Naive thymus-derived CD8-positive, alpha-beta T cell (primary cell): ENCODE measurements around the gene GPR158. TPM values are rescaled to one million over a fixed set of nuclear protein-coding genes. Genes with fewer than 3 reads are reported as not detected.
A peak's percentile ranks its signal among the peaks of the same experiment; 100 is the strongest.

ENCODE experiments used
- ATAC-seq, 2 donors: fragments of 150-1000 bp; cut with Tn5 transposase in 1 of 2; sonication (Bioruptor Pico), chemical (Tn5 transposase) in 1 of 2; 1 replicate in 1 of 2; 2 replicates in 1 of 2; pipeline ENCODE4 v1.10.0; 2021; ENCODE audit warnings: mild to moderate bottlenecking in 2 of 2, moderate library complexity in 2 of 2
- POLR2A ChIA-PET: fragments of 350-600 bp; sonication (Branson Sonifier 250); formaldehyde crosslinking; loops from one replicate; lab custom pipeline; 2021; ENCODE audit warnings: antibody characterized with exemption; lab: Charles Lee
- DNase-seq, 10 donors: peaks; one replicate each; pipeline versions ENCODE4 v3.0.0 to v3.0.0-alpha.2; 2020 to 2022
- H3K27ac Mint-ChIP-seq, 10 donors: one replicate each; pipeline ENCODE4 v1.8.0; 2020 to 2022; ENCODE audit warnings: mild to moderate bottlenecking in 10 of 10, mixed read lengths in 10 of 10, moderate library complexity in 4 of 10, inconsistent platforms in 1 of 10
- H3K27me3 Mint-ChIP-seq, 5 donors: one replicate each; pipeline ENCODE4 v1.8.0; 2021 to 2022; ENCODE audit warnings: mixed read lengths in 5 of 5
- H3K36me3 Mint-ChIP-seq, 3 donors: one replicate each; pipeline ENCODE4 v1.8.0; 2020 to 2022; ENCODE audit warnings: mixed read lengths in 3 of 3, mild to moderate bottlenecking in 2 of 3, inconsistent platforms in 1 of 3
- H3K4me1 Mint-ChIP-seq, 4 donors: one replicate each; pipeline ENCODE4 v1.8.0; 2021 to 2022; ENCODE audit warnings: mixed read lengths in 4 of 4
- H3K4me3 Mint-ChIP-seq, 10 donors: one replicate each; pipeline ENCODE4 v1.8.0; 2020 to 2022; ENCODE audit warnings: mild to moderate bottlenecking in 10 of 10, mixed read lengths in 10 of 10, moderate library complexity in 6 of 10, inconsistent platforms in 1 of 10
- H3K9me3 Mint-ChIP-seq, 9 donors: one replicate each; pipeline ENCODE4 v1.8.0; 2020 to 2022; ENCODE audit warnings: mixed read lengths in 9 of 9, mild to moderate bottlenecking in 3 of 9, inconsistent platforms in 1 of 9, moderate library complexity in 1 of 9
- polyA plus RNA-seq, 3 donors: library from polyadenylated mRNA; unstranded; fragments of 300-500 nt; fragmentation: Illumina TruSeq; gene quantifications; one replicate each; pipeline ENCODE4 v1.2.3, GENCODE V29; 2021
- total RNA-seq, 8 experiments: library from RNA in 2 of 8; stranded (reverse) in 2 of 8; gene quantifications; one replicate each; pipeline ENCODE4 v1.2.3 and lab custom pipeline; 2021 to 2026

The GPR158 gene
- total and polyA plus RNA-seq, 5 experiments from 2014 or later, result not detected

GRCh38 chr10:25465582-25466372, 291.0 kb downstream of the GPR158 start:
- ATAC-seq (no peak), DNase-seq (no peak)
- no peaks in the 10 kb centered on the region for H3K36me3 Mint-ChIP-seq

GRCh38 chr10:25467881-25468280, 293.1 kb downstream of the GPR158 start:
- H3K27ac Mint-ChIP-seq, result no peak overlapping the region
- H3K4me1 Mint-ChIP-seq, result no peaks in the 10 kb centered on the region
- DNase-seq (no peak), ATAC-seq (no peak)
- H3K9me3 Mint-ChIP-seq, result peaks cover 0 to 21% (median 5%) of the 10 kb centered on the region in 9 donors
- H3K4me3 Mint-ChIP-seq, result no peak overlapping the region
- no peaks in the 10 kb centered on the region for H3K27me3 Mint-ChIP-seq
- POLR2A ChIA-PET, result no interaction called here
- H3K36me3 Mint-ChIP-seq, result no peaks in the 10 kb centered on the region

More at GRCh38 chr10:25465582-25466372, 291.0 kb downstream of the GPR158 start:
- Mint-ChIP-seq H3K9me3 (peaks cover 0 to 37% (median 6%) of the 10 kb centered on the region in 9 donors), H3K27me3 (no peaks in the 10 kb centered on the region), H3K4me3 (no peak overlapping the region), H3K4me1 (no peaks in the 10 kb centered on the region), H3K27ac (no peak overlapping the region)
- POLR2A ChIA-PET, result no interaction called here

- Mint-ChIP-seq H3K27me3 (peaks cover 0 to 4% (median 0%) of the 10 kb centered on the region in 5 donors), H3K27ac (no peak overlapping the region), H3K4me3 (peak overlapping the region in 1 of 10 donors; percentile 6), H3K4me1 (no peaks in the 10 kb centered on the region), H3K36me3 (peaks cover 0 to 11% (median 0%) of the 10 kb centered on the region in 3 donors), H3K9me3 (peaks cover 3 to 37% (median 12%) of the 10 kb centered on the region in 9 donors)
- POLR2A ChIA-PET, result no interaction called here
- no peak for ATAC-seq
- no peak for DNase-seq
Measured at GRCh38 chr10:25481467-25481866, 306.7 kb downstream of the GPR158 start.

GRCh38 chr10:25483999-25484398, 309.2 kb downstream of the GPR158 start:
- POLR2A ChIA-PET, result no interaction called here
- no peak for DNase-seq
- no peak for ATAC-seq
- no peak overlapping the region for H3K4me3 Mint-ChIP-seq
- H3K4me1 Mint-ChIP-seq, result no peaks in the 10 kb centered on the region
- peaks cover 3 to 37% (median 12%) of the 10 kb centered on the region in 9 donors for H3K9me3 Mint-ChIP-seq
- peaks cover 0 to 4% (median 0%) of the 10 kb centered on the region in 5 donors for H3K27me3 Mint-ChIP-seq
- H3K36me3 Mint-ChIP-seq, result peaks cover 0 to 11% (median 0%) of the 10 kb centered on the region in 3 donors
- no peak overlapping the region for H3K27ac Mint-ChIP-seq

GRCh38 chr10:25487266-25487665, 312.5 kb downstream of the GPR158 start:
- ATAC-seq (no peak), DNase-seq (no peak)
- POLR2A ChIA-PET, result no interaction called here
- Mint-ChIP-seq H3K4me3 (no peak overlapping the region), H3K27me3 (peaks cover 0 to 4% (median 0%) of the 10 kb centered on the region in 5 donors), H3K9me3 (peaks cover 0 to 26% (median 8%) of the 10 kb centered on the region in 9 donors), H3K4me1 (no peaks in the 10 kb centered on the region), H3K36me3 (peaks cover 0 to 6% (median 0%) of the 10 kb centered on the region in 3 donors), H3K27ac (no peak overlapping the region)

- Mint-ChIP-seq H3K4me1 (no peaks in the 10 kb centered on the region), H3K9me3 (peaks cover 0 to 7% (median 0%) of the 10 kb centered on the region in 9 donors), H3K36me3 (no peaks in the 10 kb centered on the region), H3K27me3 (peaks cover 0 to 15% (median 0%) of the 10 kb centered on the region in 5 donors), H3K4me3 (no peak overlapping the region), H3K27ac (no peak overlapping the region)
- POLR2A ChIA-PET, result no interaction called here
- no peak for DNase-seq
- no peak for ATAC-seq
Measured at GRCh38 chr10:25492040-25492439, 317.2 kb downstream of the GPR158 start.

- peaks cover 0 to 7% (median 0%) of the 10 kb centered on the region in 9 donors for H3K9me3 Mint-ChIP-seq
- POLR2A ChIA-PET, result no interaction called here
Measured at GRCh38 chr10:25492680-25493079, 317.9 kb downstream of the GPR158 start.

GRCh38 chr10:25493122-25493893, 318.5 kb downstream of the GPR158 start:
- ATAC-seq (no peak), DNase-seq (no peak)
- H3K36me3 Mint-ChIP-seq, result no peaks in the 10 kb centered on the region
- H3K4me1 Mint-ChIP-seq, result no peaks in the 10 kb centered on the region
- POLR2A ChIA-PET, result no interaction called here
- H3K4me3 Mint-ChIP-seq, result no peak overlapping the region
- H3K27ac Mint-ChIP-seq, result no peak overlapping the region
- peaks cover 0 to 7% (median 0%) of the 10 kb centered on the region in 9 donors for H3K9me3 Mint-ChIP-seq
- peaks cover 0 to 15% (median 0%) of the 10 kb centered on the region in 5 donors for H3K27me3 Mint-ChIP-seq

More at GRCh38 chr10:25492680-25493079, 317.9 kb downstream of the GPR158 start:
- ATAC-seq (no peak), DNase-seq (no peak)
- no peaks in the 10 kb centered on the region for H3K4me1 Mint-ChIP-seq
- no peaks in the 10 kb centered on the region for H3K36me3 Mint-ChIP-seq
- H3K4me3 Mint-ChIP-seq, result no peak overlapping the region
- H3K27ac Mint-ChIP-seq, result no peak overlapping the region
- peaks cover 0 to 15% (median 0%) of the 10 kb centered on the region in 5 donors for H3K27me3 Mint-ChIP-seq

GRCh38 chr10:25497246-25497645, 322.4 kb downstream of the GPR158 start:
- no peak for ATAC-seq
- Mint-ChIP-seq H3K9me3 (peaks cover 0 to 6% (median 0%) of the 10 kb centered on the region in 9 donors), H3K27me3 (peaks cover 0 to 15% (median 0%) of the 10 kb centered on the region in 5 donors), H3K4me1 (no peaks in the 10 kb centered on the region), H3K27ac (no peak overlapping the region), H3K36me3 (no peaks in the 10 kb centered on the region), H3K4me3 (no peak overlapping the region)
- POLR2A ChIA-PET, result no interaction called here
- DNase-seq, result no peak

GRCh38 chr10:25498645-25499044, 323.8 kb downstream of the GPR158 start:
- Mint-ChIP-seq H3K27me3 (peaks cover 0 to 15% (median 0%) of the 10 kb centered on the region in 5 donors), H3K27ac (no peak overlapping the region), H3K4me3 (no peak overlapping the region), H3K4me1 (no peaks in the 10 kb centered on the region), H3K9me3 (peaks cover 0 to 11% (median 0%) of the 10 kb centered on the region in 9 donors), H3K36me3 (no peaks in the 10 kb centered on the region)
- DNase-seq (no peak), ATAC-seq (no peak)
- POLR2A ChIA-PET, result no interaction called here

- Mint-ChIP-seq H3K27ac (no peak overlapping the region), H3K4me3 (no peak overlapping the region), H3K27me3 (peaks cover 0 to 2% (median 0%) of the 10 kb centered on the region in 5 donors), H3K36me3 (no peaks in the 10 kb centered on the region), H3K9me3 (peaks cover 0 to 15% (median 3%) of the 10 kb centered on the region in 9 donors), H3K4me1 (no peaks in the 10 kb centered on the region)
- POLR2A ChIA-PET, result no interaction called here
- ATAC-seq (no peak), DNase-seq (no peak)
Measured at GRCh38 chr10:25501912-25502311, 327.1 kb downstream of the GPR158 start.

- peaks cover 0 to 16% (median 3%) of the 10 kb centered on the region in 9 donors for H3K9me3 Mint-ChIP-seq
- POLR2A ChIA-PET, result no interaction called here
- no peaks in the 10 kb centered on the region for H3K4me1 Mint-ChIP-seq
- H3K4me3 Mint-ChIP-seq, result no peak overlapping the region
- no peaks in the 10 kb centered on the region for H3K27me3 Mint-ChIP-seq
- ATAC-seq (no peak), DNase-seq (no peak)
- H3K27ac Mint-ChIP-seq, result no peak overlapping the region
- H3K36me3 Mint-ChIP-seq, result no peaks in the 10 kb centered on the region
Measured at GRCh38 chr10:25502453-25502852, 327.7 kb downstream of the GPR158 start.

- POLR2A ChIA-PET, result no interaction called here
- Mint-ChIP-seq H3K27ac (no peak overlapping the region), H3K27me3 (no peaks in the 10 kb centered on the region)
Measured at GRCh38 chr10:25504306-25504705, 329.5 kb downstream of the GPR158 start.

More at GRCh38 chr10:25504306-25504705, 329.5 kb downstream of the GPR158 start:
- Mint-ChIP-seq H3K36me3 (no peaks in the 10 kb centered on the region), H3K9me3 (peaks cover 0 to 16% (median 3%) of the 10 kb centered on the region in 9 donors), H3K4me3 (no peak overlapping the region), H3K4me1 (no peaks in the 10 kb centered on the region)
- DNase-seq (no peak), ATAC-seq (no peak)
